Spleen (tissue), 7 donors: Measurements from ENCODE around the gene PRKRIP1.
"Not testable (repeated sequence)": the region's sequence is repeated elsewhere in the genome, so short reads cannot be mapped to it uniquely, and the experiment has no call there.

Experiments
- CTCF ChIP-seq, 11 experiments: fragments of 200-600 bp in 7 of 11; fragments of 450-650 bp in 4 of 11; sonication (generic) in 4 of 11; IDR thresholded peaks in 8 of 11; conservative IDR thresholded peaks in 3 of 11; 1 replicate in 7 of 11; 2 replicates in 4 of 11; pipeline versions ENCODE4 v1.4.0 to v1.8.0; 2016 to 2021; ENCODE audit warnings: antibody characterized with exemption in 11 of 11, inconsistent platforms in 4 of 11, mild to moderate bottlenecking in 1 of 11
- POLR2A ChIP-seq, 3 donors: fragments of 450-650 bp; IDR thresholded peaks; one replicate each; pipeline ENCODE4 v1.5.1; 2017; ENCODE audit warnings: antibody characterized with exemption in 3 of 3, mild to moderate bottlenecking in 1 of 3
- donor health status: DM: no; HTN: no; CAD: no; lungs with moderate emphysema.
- donor health status: DM: no; HTN: no; CAD: no.
- donor health status: DM: no; HTN: no; CAD: no.

DNA sequence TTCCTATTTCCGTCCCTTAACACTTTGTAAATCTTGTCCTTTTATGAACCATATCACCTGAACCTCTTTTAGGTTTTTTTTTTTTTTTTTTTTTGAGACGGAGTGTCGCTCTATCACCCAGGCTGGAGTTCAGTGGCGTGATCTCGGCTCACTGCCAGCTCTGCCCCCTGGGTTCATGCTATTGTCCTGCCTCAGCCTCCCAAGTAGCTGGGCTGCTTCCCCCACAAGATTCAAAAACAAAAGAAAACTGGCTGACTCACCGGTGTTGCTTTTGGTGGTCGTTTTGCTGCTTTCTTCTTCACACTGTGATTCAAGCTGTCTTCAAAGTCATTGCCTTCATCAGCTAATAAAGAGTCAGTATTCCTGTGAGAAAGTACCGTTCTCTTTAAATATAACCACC, 15.3 kb upstream of the PRKRIP1 start:
- not testable (repeated sequence) for TF ChIP-seq CTCF (IDR thresholded peaks at IDR 0.05 in 8 of 11, conservative IDR thresholded peaks at IDR 0.05 in 3 of 11); POLR2A (IDR thresholded peaks at IDR 0.05)
